Hepatic stellate cell (primary cell): ENCODE data around the gene PCDHA5.
"Not testable (repeated sequence)": the region's sequence is repeated elsewhere in the genome, so short reads cannot be mapped to it uniquely, and the experiment has no call there.

Experiments used
- DNase-seq: peaks from one replicate; pipeline ENCODE4 v3.0.0; 2011; ENCODE audit warnings: low spot score

PCDHA5 gene

DNA sequence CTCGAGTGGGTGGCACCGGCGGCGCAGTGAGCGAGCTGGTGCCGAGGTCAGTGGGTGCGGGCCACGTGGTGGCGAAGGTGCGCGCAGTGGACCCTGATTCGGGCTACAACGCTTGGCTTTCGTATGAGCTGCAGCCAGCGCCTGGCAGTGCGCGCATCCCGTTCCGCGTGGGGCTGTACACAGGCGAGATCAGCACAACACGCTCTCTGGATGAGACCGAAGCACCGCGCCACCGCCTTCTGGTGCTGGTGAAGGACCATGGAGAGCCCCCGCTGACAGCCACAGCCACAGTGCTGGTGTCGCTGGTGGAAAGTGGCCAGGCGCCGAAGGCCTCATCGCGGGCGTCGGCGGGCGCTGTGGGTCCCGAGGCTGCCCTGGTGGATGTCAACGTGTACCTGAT lies 2.1 kb downstream of the PCDHA5 start:
- DNase-seq, result no peak

DNA sequence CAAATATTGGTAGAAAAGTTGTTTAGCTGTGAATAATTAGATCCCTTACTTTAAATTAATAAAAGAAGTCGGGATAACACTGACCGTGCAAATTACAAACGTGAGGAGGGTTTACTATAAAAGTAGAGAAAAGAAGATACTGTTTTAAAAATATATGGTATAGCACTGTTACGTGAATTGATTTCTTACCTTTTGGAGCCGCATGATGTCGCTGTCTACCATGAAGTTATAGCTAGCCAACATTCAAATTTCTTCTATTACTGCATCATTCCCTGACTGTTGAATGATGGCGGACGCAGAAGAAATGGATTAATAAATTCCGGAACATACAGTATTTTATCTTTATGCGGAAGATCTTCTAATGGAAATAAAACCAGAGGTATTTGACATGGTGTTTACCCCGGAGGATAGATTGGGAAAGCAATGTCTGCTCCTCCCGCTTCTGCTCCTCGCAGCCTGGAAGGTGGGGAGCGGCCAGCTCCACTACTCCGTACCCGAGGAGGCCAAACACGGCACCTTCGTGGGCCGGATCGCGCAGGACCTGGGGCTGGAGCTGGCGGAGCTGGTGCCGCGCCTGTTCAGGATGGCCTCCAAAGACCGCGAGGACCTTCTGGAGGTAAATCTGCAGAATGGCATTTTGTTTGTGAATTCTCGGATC lies 6.4 kb downstream of the PCDHA5 start, which contains the start of gene PCDHA6:
Gene PCDHA6, plus strand, starts transcription at position 257 of the 658 bp plus-strand sequence. Its CDS starts 132 bp downstream, at position 389.
- no peak for DNase-seq

DNA sequence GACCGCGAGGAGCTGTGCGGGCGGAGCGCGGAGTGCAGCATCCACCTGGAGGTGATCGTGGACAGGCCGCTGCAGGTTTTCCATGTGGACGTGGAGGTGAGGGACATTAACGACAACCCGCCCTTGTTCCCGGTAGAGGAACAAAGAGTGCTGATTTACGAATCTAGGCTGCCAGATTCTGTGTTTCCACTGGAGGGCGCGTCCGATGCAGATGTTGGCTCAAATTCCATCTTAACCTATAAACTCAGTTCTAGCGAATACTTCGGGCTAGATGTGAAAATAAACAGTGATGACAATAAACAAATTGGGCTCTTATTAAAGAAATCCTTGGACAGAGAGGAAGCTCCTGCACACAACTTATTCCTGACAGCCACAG lies 6.9 kb downstream of the PCDHA5 start:
- no peak for DNase-seq

DNA sequence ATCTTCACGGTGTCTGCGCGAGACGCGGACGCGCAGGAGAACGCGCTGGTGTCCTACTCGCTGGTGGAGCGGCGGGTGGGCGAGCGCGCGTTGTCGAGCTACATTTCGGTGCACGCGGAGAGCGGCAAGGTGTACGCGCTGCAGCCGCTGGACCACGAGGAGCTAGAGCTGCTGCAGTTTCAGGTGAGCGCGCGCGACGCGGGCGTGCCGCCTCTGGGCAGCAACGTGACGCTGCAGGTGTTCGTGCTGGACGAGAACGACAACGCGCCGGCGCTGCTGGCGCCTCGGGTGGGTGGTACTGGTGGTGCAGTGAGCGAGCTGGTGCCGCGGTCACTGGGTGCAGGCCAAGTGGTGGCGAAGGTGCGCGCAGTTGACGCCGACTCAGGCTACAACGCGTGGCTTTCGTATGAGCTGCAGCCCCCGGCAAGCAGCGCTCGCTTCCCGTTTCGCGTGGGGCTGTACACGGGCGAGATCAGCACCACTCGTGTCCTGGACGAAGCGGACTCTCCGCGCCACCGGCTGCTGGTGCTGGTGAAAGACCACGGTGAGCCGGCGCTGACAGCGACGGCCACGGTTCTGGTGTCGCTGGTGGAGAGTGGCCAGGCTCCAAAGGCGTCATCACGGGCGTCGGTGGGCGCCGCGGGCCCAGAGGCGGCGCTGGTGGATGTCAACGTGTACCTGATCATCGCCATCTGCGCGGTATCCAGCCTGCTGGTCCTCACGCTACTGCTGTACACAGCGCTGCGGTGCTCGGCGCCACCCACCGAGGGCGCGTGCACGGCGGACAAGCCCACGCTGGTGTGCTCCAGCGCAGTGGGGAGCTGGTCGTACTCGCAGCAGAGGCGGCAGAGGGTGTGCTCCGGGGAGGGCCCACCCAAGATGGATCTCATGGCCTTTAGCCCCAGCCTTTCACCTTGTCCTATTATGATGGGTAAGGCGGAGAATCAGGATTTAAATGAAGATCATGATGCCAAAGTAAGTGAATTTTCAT lies 8.4 kb downstream of the PCDHA5 start:
- not testable (repeated sequence) for DNase-seq

DNA sequence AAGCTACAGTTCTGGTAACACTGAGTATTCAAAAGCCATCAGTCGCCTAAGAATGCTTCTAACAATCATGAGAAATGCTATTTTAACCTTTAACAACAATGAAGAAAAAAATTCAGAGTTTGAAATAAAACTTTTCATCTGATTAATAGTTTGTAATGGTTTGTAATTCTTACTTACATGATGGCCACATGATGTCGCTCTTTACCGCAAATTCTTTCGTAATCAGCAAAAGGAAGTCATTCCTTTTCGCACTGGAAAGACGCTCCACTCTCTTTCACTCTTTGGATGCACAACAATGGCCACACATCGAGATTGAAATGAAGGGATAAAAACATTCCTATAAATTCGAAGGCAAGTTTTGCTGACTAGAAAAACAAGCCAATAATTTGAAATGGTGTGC lies 12.6 kb downstream of the PCDHA5 start, which contains the start of gene PCDHA7:
Gene PCDHA7, plus strand, starts transcription at position 277 of the 400 bp plus-strand sequence. Its CDS starts 115 bp downstream, at position 392.
- peak; percentile 40 for DNase-seq

DNA sequence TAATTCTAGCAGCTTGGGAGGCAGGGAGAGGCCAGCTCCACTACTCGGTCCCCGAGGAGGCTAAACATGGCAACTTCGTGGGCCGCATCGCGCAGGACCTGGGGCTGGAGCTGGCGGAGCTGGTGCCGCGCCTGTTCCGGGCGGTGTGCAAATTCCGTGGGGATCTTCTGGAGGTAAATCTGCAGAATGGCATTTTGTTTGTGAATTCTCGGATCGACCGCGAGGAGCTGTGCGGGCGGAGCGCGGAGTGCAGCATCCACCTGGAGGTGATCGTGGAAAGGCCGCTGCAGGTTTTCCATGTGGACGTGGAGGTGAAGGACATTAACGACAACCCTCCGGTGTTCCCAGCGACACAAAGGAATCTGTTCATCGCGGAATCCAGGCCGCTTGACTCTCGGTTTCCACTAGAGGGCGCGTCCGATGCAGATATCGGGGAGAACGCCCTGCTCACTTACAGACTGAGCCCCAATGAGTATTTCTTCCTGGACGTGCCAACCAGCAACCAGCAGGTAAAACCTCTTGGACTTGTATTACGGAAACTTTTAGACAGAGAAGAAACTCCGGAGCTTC lies 13.1 kb downstream of the PCDHA5 start:
- not testable (repeated sequence) for DNase-seq

DNA sequence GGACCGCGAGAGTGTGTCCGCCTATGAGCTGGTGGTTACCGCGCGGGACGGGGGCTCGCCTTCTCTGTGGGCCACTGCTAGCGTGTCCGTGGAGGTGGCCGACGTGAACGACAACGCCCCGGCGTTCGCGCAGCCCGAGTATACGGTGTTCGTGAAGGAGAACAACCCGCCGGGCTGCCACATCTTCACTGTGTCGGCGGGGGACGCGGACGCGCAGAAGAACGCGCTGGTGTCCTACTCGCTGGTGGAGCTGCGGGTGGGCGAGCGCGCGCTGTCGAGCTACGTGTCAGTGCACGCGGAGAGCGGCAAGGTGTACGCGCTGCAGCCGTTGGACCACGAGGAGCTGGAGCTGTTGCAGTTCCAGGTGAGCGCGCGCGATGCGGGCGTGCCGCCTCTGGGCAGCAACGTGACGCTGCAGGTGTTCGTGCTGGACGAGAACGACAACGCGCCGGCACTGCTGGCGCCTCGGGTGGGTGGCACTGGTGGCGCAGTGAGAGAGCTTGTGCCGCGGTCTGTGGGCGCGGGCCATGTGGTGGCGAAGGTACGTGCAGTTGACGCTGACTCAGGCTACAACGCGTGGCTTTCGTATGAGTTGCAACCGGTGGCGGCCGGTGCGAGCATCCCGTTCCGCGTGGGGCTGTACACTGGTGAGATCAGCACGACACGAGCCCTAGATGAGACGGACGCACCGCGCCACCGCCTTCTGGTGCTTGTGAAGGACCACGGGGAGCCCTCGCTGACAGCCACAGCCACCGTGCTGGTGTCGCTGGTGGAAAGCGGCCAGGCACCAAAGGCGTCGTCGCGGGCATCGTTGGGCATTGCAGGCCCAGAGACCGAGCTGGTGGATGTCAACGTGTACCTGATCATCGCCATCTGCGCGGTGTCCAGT lies 14.5 kb downstream of the PCDHA5 start:
- no peak for DNase-seq

DNA sequence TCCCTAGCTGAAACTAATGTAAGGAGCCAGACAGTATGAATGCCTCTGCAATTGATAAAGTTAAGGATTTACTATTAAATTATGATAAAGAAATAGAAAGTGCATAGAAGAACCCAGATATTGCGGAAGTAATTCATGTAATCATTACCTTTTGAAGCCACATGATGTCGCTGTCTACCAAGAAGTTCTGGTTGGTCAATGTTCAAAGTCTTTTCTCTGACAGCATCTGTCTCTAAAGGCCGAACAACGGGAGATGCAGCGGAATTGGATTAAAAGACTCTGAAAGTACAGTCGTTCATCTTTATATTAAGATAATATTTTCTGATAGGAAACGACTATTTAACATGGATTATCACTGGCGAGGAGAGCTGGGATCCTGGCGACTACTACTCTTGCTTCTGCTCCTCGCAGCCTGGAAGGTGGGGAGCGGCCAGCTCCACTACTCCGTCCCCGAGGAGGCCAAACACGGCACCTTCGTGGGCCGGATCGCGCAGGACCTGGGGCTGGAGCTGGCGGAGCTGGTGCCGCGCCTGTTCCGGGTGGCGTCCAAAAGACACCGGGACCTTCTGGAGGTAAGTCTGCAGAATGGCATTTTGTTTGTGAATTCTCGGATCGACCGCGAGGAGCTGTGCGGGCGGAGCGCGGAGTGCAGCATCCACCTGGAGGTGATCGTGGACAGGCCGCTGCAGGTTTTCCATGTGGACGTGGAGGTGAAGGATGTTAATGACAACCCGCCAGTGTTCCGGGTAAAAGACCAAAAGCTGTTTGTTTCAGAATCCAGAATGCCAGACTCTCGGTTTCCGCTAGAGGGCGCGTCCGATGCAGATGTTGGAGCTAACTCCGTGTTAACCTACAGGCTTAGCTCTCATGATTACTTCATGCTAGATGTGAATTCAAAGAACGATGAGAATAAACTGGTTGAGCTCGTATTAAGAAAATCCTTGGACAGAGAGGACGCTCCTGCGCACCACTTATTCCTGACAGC lies 19.9 kb downstream of the PCDHA5 start, which contains the start of gene PCDHA8:
Gene PCDHA8, plus strand, starts transcription at position 210 of the 985 bp plus-strand sequence. Its CDS starts 135 bp downstream, at position 345.
- DNase-seq, result peak; percentile 21

DNA sequence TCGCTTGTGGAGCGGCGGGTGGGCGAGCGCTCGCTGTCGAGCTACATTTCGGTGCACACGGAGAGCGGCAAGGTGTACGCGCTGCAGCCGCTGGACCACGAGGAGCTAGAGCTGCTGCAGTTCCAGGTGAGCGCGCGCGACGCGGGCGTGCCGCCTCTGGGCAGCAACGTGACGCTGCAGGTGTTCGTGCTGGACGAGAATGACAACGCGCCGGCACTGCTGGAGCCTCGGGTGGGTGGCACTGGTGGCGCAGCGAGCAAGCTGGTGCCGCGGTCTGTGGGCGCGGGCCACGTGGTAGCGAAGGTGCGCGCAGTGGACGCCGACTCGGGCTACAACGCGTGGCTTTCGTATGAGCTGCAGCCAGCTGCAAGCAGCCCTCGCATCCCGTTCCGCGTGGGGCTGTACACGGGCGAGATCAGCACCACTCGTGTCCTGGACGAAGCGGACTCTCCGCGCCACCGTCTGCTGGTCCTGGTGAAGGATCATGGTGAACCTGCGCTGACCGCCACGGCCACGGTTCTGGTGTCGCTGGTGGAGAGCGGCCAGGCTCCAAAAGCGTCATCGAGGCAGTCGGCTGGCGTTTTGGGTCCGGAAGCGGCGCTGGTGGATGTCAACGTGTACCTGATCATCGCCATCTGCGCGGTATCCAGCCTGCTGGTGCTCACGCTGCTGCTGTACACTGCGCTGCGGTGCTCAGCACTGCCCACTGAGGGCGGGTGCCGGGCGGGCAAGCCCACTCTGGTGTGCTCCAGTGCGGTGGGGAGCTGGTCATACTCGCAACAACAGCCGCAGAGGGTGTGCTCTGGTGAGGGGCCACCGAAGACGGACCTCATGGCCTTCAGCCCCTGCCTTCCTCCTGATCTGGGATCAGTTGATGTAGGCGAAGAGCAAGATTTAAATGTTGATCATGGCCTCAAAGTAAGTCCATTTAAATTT lies 21.7 kb downstream of the PCDHA5 start:
- DNase-seq, result no peak

DNA sequence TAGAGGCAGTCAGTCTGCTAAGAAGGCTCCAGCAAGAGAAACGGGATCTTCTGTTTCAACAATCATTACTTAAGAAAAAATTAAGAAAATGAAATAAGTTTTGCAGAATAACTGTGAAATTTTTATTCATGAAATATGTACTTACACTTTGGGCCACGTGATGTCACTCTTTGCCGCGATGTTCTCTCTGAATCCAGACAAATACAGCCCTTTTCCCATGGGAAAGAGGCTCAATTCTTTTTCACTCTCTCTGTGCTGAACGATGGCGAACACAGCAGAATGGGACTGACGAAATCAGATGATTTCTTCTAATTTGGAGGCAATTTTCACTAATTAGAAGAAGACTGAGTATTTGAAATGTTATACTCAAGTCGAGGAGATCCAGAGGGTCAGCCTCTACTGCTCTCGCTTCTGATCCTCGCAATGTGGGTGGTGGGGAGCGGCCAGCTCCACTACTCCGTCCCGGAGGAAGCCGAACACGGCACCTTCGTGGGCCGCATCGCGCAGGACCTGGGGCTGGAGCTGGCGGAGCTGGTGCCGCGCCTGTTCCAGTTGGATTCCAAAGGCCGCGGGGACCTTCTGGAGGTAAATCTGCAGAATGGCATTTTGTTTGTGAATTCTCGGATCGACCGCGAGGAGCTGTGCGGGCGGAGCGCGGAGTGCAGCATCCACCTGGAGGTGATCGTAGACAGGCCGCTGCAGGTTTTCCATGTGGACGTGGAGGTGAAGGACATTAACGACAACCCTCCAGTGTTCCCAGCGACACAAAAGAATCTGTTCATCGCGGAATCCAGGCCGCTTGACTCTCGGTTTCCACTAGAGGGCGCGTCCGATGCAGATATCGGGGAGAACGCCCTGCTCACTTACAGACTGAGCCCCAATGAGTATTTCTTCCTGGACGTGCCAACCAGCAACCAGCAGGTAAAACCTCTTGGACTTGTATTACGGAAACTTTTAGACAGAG lies 27.0 kb downstream of the PCDHA5 start, which contains the start of gene PCDHA9:
Gene PCDHA9, plus strand, starts transcription at position 244 of the 964 bp plus-strand sequence. Its CDS starts 114 bp downstream, at position 358.
- not testable (repeated sequence) for DNase-seq

DNA sequence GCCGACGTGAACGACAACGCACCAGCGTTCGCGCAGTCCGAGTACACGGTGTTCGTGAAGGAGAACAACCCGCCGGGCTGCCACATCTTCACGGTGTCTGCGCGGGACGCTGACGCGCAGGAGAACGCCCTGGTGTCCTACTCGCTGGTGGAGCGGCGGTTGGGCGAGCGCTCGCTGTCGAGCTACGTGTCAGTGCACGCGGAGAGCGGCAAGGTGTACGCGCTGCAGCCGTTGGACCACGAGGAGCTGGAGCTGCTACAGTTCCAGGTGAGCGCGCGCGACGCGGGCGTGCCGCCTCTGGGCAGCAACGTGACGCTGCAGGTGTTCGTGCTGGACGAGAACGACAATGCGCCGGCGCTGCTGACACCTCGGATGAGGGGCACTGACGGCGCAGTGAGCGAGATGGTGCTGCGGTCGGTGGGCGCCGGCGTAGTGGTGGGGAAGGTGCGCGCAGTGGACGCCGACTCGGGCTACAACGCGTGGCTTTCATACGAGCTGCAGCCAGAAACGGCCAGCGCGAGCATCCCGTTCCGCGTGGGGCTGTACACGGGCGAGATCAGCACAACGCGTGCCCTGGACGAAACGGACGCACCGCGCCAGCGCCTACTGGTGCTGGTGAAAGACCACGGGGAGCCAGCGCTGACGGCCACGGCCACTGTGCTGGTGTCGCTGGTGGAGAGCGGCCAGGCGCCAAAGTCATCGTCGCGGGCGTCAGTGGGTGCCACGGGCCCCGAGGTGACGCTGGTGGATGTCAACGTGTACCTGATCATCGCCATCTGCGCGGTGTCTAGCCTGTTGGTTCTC lies 28.6 kb downstream of the PCDHA5 start:
- DNase-seq, result not testable (repeated sequence)

DNA sequence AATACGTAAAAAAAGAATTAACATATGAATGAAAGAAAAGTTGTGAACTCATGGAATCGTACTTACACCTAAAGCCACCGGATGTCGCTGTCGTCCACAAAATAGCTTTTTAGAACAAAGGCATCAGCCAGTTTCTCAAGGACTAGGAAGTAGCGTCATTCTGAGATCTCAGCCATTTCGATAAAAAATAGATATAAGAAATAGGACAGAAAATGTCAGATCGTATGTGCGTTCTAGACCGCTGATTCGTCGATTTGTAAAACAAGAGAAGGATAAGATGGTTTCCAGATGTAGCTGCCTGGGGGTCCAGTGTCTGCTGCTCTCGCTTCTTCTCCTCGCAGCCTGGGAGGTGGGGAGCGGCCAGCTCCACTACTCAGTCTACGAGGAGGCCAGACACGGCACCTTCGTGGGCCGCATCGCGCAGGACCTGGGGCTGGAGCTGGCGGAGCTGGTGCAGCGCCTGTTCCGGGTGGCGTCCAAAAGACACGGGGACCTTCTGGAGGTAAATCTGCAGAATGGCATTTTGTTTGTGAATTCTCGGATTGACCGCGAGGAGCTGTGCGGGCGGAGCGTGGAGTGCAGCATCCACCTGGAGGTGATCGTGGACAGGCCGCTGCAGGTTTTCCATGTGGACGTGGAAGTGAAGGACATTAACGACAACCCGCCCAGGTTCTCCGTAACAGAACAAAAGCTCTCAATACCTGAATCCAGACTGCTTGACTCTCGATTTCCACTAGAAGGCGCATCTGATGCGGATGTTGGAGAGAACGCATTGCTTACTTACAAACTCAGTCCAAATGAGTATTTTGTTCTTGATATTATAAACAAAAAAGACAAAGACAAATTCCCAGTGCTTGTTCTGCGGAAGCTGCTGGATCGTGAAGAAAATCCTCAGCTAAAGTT lies 34.6 kb downstream of the PCDHA5 start, which contains the start of gene PCDHA10:
Gene PCDHA10, plus strand, starts transcription at position 126 of the 903 bp plus-strand sequence. Its CDS starts 152 bp downstream, at position 278.
- no peak for DNase-seq

DNA sequence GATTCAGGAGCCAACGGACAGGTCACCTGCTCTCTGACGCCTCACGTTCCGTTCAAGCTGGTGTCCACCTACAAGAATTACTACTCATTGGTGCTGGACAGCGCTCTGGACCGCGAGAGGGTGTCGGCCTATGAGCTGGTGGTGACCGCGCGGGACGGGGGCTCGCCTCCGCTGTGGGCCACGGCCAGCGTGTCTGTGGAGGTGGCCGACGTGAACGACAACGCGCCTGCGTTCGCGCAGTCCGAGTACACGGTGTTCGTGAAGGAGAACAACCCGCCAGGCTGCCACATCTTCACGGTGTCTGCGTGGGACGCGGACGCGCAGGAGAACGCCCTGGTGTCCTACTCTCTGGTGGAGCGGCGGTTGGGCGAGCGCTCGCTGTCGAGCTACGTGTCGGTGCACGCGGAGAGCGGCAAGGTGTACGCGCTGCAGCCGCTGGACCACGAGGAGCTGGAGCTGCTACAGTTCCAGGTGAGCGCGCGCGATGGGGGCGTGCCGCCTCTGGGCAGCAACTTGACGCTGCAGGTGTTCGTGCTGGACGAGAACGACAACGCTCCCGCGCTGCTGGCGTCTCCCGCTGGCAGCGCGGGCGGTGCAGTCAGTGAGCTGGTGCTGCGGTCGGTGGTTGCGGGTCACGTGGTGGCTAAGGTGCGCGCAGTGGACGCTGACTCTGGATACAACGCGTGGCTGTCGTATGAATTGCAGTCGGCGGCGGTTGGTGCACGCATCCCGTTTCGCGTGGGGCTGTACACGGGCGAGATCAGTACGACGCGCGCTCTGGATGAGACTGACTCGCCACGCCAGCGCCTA lies 36.0 kb downstream of the PCDHA5 start:
- DNase-seq, result no peak

DNA sequence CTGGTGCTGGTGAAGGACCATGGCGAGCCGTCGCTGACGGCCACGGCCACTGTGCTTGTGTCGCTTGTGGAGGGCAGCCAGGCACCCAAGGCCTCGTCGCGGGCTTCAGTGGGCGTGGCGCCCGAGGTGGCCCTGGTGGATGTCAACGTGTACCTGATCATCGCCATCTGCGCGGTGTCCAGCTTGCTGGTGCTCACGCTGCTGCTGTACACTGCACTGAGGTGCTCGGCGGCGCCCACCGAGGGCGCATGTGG lies 36.5 kb downstream of the PCDHA5 start:
- no peak for DNase-seq
